GM19043 (cell line): ENCODE results near the gene KCTD21.

Source experiments
- ATAC-seq: cut with Tn5 transposase; IDR thresholded peaks from one replicate; pipeline ENCODE4 v1.9.1; 2021; ENCODE audit warnings: low read depth; ENCODE audit not compliant: unreplicated experiment

The KCTD21 gene

DNA sequence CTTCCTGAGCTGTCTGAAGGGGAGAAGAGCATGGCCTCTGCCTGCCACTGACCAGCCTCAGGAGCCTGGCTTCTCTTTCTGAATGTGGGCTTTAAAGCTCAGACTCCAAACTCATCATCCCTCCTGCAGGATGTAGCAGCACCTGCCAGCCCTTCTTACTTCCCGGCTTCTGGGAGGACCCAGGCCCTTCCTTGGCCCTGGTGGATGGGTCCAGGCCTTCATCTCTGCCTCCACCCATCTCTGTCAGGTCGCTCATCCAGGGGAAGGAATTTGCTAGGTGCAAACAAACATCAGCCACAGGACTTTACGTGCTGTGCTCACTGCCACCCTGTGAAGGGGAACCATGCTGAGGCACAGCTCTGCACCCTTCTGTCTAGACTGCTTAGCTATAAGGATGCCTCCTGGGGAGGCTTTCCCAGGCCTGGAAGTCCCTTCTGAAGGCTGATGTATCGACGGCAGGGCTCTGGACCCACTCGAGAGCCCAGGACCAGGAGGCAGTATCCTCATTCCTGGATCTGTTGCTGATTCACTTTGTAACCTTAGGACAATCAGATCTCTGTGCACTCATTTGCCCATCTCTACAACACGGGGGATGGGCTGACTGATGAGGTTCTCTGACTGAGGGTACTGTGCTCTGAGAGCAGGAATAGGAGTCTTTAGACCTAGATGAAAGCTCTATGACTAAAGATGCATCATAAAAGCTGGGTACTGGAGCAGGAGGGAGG lies 31.2 kb upstream of the KCTD21 start:
- no peak for ATAC-seq

DNA sequence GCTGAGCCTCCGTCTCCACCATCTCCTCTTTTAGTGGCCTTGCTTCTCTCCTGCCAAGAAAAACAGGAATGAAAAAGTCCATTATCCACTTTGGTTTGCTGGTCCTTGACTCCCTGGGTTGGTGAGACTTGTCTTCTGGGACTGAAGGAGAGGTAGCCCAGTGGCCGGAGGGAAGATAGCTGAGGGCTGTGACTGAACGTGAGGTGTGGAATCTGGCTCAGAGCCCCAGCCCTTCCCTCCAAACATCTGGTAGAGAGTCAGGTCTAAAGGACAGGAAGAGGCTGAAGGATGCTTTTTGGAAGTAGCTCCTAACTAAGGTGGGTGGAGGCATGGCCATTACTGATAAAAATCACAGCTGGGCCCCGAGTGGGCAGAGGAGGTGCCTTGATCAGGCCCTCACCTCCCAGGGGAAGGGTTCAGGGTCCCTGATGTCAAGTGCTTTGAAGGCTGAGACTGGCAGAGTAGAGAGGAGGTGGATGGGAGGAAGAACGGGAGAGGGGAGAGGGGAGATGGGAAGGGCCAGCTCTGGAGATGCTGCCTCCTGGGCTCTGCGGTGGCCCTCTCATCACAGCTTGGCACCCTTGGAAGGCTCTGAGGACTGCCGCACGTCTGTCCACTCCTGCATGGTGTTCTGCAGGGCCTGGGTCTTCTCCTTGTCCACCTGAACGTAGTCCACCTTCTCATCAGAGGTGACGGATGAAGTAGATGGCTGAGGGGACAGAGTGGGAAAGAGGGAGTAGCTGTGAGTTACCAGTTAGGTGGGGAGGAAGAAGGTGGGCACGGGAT lies 30.5 kb upstream of the KCTD21 start:
- ATAC-seq = no peak

DNA sequence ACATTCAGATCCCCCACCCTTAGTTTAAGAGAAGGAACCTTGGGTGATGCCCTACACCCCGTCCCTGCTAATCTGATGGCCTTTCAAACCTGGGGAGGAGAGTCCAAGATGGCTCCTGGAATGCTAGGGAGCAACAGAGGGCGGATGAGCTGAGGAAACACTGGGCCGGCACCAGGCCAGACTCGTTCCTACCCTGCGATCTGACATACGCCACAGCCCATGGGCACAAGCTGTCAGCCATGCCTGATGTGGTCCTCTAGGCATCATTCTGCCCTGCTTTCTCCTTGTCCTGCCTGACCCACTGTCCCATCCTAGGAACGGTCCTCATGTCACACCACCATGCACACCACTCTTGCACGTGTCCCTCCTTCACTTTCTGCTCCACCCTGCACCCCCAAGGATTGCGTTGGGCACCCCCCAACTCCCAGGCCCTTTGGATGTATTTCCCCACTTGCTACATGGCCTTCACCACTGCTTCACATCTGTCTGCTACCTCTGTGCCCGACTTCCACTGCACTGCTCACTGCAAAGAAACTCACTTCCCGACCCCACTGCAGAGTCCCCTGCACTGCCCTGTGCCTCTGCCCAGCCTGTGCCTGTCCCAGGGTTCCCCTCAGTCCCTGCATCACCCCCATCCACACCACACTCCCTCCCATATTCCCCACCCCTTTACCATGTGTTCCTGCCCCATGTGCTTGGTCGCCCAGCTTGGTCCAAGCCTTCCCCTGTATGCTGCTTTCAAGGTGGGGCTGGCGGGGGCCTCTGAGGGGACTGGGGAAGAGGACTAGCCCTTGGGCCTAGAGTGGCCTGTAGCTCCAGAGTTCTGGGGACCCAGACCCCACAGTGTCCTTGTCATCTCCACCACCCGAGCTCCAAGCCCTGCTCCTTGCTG lies 29.5 kb upstream of the KCTD21 start:
- no peak for ATAC-seq

DNA sequence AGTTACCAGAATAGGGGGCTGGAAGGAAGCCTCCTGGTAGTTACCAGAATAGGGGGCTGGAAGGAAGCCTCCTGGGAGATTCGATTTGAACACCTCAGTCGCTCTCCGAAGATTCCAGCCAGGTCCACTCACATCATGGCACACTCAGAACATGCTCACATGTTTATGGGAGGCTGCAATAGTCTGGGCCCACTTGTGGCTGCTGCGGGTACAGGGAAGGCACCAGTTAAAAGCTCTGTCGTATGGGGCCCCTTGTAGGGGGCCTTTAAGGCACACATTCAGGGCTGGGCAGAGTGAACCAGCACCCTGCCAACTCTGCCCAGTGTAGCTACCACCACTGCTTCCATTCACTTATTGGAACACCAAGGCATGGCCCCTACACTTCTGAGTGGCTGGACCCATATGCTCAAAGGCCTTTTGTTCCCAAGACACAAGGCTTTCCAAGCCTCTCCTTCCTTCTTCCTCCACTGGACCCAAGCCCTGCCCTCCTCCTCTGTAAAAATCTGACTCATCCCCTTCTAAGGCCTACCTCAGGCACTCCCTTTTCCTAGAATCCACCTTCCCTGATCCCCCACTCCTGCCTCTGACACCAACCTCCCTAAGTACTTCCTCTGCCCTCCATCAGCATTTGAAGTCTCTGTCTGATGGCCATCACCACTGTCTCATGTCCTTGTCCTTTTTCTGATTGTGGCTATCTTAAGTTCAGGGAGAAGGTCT lies 28.3 kb upstream of the KCTD21 start:
- no peak for ATAC-seq

DNA sequence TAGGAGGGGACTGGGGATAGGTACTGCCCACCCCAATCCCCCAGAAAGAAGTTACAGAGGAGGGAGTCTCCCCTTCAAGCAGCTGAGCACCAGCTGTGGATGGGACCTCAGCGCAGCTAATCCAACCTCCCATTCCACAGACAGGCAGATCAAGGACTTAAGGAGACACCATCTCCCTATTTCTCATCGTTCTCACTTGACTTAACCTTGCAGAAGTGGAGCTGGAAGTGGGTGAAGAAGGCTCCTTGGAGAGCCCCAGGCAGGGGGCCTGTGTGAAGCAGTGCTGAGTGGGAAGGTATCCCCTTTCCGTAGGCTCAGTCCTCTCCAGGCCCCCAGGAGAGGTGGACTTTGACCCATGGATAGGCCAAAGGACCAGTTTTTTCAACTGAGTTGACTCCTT lies 27.6 kb upstream of the KCTD21 start:
- no peak for ATAC-seq

DNA sequence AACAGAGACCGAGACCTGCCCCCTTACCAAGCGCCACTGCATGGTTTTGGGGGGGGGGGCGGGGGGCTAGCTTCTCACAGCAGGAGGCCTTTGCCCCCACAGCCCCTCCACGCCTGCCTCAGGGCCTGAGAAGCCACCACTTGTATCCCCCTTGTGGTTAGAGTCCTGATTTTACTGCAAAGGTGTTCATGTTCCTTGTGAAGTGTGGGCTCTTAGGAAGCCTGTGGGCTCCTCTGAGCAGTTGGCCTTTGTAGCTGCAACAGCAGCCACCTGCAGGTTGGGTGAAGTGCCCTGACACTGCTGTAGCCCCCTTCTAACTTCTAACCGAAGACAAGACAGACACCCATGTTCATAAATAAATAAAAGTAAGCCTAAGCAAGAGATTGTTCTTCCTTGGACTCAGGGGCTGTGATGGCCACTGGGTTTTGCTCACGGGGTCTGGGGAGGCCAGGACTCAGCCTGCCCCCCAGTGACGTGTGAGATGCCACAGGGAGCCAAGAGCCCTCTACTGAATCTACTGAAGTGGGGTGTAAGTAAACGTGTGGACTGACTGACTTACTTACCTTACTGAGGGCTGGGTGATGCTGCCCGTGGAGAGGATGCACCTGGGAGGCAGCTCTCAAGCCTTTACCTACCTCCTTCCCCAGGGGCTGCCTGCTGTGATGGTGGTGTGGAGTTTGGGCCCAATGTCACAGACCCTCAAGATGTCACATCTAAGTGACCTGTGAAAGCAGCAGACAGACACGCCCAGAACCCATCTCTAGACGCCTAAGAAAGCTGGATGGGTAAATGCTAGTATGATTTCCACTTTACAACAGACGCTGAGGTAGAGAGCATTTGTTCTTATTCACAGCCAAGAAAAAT lies 26.1 kb upstream of the KCTD21 start:
- ATAC-seq = no peak

DNA sequence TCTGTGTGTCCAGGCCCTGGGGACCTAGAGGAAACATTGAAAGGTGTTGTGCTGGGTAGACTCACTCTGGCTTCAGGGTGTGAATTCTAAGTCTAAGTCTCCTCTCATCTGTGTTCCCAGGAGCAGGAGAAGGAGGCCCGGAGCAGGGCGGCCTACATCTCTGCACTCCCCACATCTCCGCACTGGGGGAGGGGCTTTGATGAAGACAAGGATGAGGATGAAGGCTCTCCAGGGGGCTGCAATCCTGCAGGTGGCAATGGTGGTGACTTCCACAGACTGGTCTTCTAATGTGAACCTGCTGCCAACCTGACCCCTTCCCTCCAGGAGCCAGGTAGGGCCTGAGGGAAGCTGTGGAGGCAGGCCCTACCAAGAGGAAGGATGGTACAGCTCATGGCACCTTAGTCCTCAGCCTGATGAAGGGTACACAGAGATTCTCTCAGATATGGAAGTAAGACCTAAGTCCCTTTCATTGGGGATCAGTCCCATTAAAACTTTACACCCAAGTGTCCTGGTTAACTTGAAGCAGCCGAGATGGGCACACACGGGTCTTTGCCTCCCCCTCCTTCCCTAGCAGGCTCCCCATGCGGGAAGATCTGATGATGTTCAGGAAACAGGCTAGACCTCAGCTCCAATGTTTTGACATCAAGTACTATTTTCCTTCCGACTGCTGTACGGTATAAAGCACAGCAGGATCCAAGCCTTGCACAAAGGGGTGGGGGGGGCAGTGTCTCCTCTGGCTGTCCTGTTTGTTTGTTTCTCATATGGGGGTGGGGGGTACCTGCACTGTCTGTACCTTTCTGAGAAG lies 25.3 kb upstream of the KCTD21 start:
- no peak for ATAC-seq

DNA sequence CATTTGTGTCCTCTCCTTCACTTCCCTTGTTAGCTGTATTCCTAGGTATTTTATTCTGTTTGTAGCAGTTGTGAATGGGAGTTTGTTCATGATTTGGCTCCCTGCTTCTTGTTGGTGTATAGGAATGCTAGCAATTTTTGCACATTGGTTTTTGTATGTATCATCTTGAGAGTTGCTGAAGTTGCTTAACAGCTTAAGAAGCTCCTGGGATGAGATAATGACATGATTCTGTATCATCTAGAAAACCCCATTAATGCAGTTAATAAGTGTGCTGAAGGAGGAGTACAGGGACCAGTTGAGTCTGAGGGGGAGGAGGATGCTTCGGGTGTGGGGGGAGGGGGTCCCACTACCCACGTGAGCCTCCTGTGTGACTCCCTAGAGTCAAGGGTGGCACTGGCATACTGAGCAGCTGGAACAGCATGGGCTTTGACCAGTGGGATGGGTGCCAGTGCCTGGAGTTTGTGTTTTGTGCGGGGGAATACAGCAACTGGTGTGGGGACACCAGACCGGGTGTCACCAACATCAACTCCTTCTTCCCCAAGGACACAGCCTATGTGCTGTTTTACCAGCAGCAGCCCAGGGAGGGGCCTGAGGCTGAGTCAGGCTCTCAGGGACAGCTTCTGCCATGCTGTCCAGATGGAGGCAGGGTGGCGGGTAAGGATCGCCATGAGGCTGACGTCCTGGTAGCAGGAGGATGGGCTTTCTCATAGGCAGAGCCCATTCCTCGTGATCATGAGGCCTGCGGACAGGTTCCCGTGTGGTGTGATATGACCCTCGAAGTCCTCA lies 24.4 kb upstream of the KCTD21 start:
- no peak for ATAC-seq

DNA sequence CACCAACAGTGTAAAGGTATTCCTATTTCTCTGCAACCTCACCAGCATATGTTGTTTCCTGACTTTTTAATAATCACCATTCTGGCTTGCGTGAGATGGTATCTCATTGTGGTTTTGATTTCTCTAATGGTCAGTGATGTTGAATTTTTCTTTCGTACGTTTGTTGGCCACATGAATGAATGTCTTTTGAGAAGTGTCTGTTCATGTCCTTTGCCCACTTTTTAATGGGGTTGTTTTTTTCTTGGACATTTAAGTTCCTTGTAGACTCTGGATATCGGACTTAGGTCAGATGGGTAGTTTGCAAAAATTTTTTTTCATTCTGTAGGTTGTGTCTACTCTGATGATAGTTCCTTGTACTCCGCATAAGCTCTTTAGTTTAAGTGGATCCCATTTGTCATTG lies 23.1 kb upstream of the KCTD21 start:
- ATAC-seq = no peak

DNA sequence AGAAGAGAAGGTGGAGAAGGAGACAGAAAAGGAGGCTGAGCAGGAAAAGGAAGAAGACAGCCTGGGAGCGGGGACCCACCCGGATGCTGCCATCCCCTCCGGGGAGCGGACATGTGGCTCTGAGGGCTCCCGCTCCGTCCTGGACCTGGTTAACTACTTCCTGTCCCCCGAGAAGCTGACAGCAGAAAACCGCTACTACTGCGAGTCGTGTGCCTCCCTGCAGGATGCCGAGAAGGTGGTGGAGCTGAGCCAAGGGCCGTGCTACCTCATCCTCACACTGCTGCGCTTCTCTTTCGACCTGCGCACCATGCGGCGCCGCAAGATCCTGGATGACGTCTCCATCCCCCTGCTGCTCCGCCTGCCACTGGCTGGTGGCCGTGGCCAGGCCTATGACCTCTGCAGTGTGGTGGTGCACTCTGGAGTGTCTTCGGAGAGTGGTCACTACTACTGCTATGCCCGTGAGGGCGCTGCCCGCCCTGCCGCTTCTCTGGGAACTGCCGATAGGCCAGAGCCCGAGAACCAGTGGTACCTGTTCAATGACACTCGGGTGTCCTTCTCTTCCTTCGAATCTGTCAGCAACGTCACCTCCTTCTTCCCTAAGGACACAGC lies 21.7 kb upstream of the KCTD21 start:
- ATAC-seq = no peak

DNA sequence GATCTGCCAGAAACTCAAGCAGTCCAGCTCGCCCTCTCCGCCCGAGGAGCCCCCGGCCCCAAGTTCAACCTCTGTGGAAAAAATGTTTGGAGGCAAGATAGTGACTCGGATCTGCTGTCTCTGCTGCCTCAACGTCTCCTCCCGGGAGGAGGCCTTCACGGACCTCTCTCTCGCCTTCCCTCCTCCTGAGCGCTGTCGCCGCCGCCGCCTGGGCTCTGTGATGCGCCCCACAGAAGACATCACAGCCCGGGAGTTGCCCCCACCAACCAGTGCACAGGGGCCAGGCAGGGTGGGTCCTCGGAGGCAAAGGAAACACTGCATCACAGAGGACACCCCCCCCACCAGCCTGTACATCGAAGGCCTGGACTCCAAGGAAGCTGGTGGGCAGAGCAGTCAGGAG lies 21.1 kb upstream of the KCTD21 start:
- no peak for ATAC-seq

DNA sequence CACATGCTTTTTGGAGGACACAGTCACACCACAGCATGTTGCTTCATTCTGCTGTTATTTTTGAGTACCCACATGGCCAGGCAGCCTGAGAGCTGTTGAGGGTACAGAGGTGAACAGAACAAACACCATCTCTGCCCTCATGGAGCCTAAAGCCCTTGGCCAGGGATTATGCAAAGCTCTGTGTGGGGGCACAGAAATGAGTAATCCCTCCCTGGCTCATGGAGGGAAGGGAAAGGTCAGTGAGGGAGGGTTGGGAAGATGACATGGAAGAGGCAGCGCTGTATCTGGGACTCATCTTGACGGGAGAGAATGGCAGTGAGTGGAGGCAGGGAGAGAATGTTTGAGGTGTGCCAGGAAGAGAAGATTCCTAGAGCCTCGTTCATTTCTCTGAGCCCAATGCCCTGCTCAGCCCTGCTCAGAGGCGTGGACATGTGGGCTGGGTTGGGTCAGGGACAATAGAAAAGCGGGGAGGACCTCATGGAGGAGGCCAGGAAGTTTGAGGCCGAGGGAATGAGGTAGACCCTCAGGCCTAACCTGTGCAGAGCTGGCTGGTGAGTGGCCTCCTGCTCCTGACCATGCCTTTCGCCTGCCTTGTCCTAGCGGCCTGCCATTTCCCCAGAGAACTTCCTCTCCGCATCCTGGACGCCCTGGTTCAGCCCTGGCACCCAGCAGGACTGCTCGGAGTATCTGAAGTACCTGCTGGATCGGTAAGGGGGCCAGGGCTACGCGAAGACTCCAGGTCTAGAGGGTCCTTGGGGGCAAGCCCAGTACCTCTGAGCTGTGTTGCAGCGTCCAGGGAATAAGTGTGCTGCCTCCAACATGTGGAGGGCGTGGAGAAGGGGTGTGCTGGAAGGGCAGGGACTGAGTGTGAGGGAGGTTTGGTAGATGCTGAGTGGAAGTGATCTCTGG lies 20.1 kb upstream of the KCTD21 start:
- no peak for ATAC-seq

DNA sequence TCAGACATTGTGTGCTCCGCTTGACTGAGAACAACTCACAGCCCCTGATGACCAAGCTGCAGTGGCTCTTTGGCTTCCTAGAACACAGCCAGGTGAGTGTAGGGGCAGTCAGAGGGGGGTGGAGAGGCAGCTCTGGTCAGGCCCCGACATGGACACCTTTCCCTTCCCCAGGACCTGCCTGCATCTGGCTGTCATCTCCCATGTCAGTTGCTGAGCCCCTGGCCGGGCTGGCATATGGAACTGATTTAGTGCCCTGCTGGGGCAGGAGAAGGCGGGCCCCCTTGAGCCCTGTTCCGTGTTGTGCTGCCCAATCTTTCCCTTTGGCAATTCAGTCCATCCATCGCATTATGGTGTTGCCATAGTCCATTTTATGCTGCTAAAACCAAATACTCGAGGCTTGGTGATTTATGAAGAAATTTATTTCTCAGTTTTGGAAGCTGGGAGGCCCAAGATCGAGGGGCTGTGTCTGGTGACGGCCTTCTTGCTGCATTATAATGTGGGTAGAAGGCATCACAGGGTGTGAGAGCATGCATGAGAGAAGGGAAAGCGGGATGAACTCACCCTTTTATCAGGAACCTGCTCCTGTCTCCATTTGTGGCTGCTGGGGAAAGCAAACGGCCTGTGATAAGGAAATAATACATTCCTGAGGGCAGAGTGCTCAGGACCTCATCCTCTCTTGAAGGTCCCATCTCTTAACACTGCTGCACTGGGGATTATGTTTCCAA lies 19.3 kb upstream of the KCTD21 start:
- ATAC-seq = no peak

DNA sequence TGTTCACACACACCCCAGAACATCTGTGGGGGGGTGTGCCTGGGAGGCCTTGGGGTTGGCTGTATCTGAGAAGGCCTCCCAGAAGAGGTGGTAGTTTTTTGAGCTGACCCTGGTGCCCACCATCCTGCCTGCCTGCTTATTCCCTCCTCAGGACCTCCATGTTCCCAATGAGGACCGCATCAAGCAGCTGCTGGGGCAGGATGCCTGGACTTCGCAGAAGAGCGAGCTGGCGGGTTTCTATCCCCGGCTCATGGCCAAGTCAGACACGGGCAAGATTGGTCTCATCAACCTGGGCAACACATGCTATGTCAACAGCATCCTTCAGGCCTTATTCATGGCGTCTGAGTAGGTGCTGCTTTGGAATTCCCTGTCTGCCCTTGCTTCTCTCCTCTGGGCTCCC lies 17.3 kb upstream of the KCTD21 start:
- no peak for ATAC-seq

DNA sequence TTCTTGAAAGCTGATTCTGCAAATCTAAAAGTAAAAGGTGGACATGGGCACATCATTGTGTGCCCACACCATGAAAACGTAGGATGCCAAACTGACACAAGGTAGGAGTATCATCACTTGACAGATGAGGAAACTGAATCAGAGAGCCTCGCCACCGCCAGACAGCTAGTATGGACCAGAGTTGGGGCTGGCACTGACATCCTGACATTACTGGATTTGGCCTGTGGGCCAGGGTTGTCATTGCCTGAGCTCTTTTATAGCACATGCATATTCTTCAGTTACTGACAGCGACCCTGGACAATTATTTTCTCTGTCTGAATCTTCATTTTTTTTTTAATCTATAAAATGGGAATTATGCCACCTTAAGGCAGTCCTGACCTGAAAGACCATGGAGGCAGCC lies 16.8 kb upstream of the KCTD21 start:
- no peak for ATAC-seq

DNA sequence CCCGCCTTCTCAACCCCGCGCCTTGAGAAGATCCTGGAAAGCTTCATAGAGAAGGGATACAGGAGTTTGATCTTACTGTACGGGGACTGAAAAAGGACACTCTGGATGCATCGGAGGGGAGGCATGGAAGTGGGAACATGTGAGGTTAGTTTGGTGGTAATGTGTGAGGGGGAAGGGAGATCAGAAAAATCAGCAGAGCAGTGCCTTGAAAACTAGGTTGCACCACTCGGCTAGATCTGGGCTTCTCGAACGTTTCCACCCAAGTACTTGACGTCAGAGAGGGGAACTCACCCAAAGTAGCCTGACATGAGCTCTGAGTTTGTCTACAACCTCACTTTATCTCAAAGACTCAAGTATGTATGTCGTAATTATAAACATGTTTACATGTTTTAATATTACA lies 14.8 kb upstream of the KCTD21 start:
- no peak for ATAC-seq
